ENCODE data around the gene GMNN.

Gene GMNN

GRCh38 chr6:24777227-24777626 is 2.5 kb downstream of the GMNN start:
- Histone ChIP-seq H3K27ac (ENCODE audit: low read depth, low read length) (no peak overlapping the region), H3K9me3 (ENCODE audit: control insufficient read depth in 5 of 5, low read length in 5 of 5) (no peaks in the 10 kb centered on the region), H3K4me1 (ENCODE audit: control insufficient read depth in 5 of 5, insufficient read depth in 5 of 5, low read length in 5 of 5) (peaks cover 5 to 24% (median 18%) of the 10 kb centered on the region in 5 donors), H3K9ac (ENCODE audit: low read length in 5 of 5) (no peak overlapping the region), H3K4me3 (ENCODE audit: low read depth in 1 of 5, low read length in 5 of 5) (no peak overlapping the region), H3K27me3 (ENCODE audit: control insufficient read depth in 5 of 5, insufficient read depth in 4 of 5, low read length in 5 of 5) (no peaks in the 10 kb centered on the region), H3K36me3 (ENCODE audit: control insufficient read depth in 5 of 5, insufficient read depth in 5 of 5, low read length in 5 of 5) (peaks cover 5 to 7% (median 6%) of the 10 kb centered on the region in 5 donors)

GRCh38 chr6:24778121-24778520 is 3.4 kb downstream of the GMNN start:
- Histone ChIP-seq H3K36me3 (ENCODE audit: control insufficient read depth in 5 of 5, insufficient read depth in 5 of 5, low read length in 5 of 5) (peaks cover 5 to 16% (median 7%) of the 10 kb centered on the region in 5 donors), H3K9me3 (ENCODE audit: control insufficient read depth in 5 of 5, low read length in 5 of 5) (no peaks in the 10 kb centered on the region), H3K27ac (ENCODE audit: low read depth, low read length) (no peak overlapping the region), H3K4me1 (ENCODE audit: control insufficient read depth in 5 of 5, insufficient read depth in 5 of 5, low read length in 5 of 5) (peaks cover 5 to 24% (median 18%) of the 10 kb centered on the region in 5 donors), H3K9ac (ENCODE audit: low read length in 5 of 5) (no peak overlapping the region), H3K4me3 (ENCODE audit: low read depth in 1 of 5, low read length in 5 of 5) (no peak overlapping the region), H3K27me3 (ENCODE audit: control insufficient read depth in 5 of 5, insufficient read depth in 4 of 5, low read length in 5 of 5) (no peaks in the 10 kb centered on the region)

GRCh38 chr6:24778878-24779277 is 4.1 kb downstream of the GMNN start:
- Histone ChIP-seq H3K36me3 (ENCODE audit: control insufficient read depth in 5 of 5, insufficient read depth in 5 of 5, low read length in 5 of 5) (peaks cover 5 to 21% (median 7%) of the 10 kb centered on the region in 5 donors), H3K9ac (ENCODE audit: low read length in 5 of 5) (no peak overlapping the region), H3K4me1 (ENCODE audit: control insufficient read depth in 5 of 5, insufficient read depth in 5 of 5, low read length in 5 of 5) (peaks cover 5 to 24% (median 18%) of the 10 kb centered on the region in 5 donors), H3K27me3 (ENCODE audit: control insufficient read depth in 5 of 5, insufficient read depth in 4 of 5, low read length in 5 of 5) (no peaks in the 10 kb centered on the region), H3K27ac (ENCODE audit: low read depth, low read length) (no peak overlapping the region), H3K4me3 (ENCODE audit: low read depth in 1 of 5, low read length in 5 of 5) (no peak overlapping the region), H3K9me3 (ENCODE audit: control insufficient read depth in 5 of 5, low read length in 5 of 5) (no peaks in the 10 kb centered on the region)

GRCh38 chr6:24779416-24780016 is 4.8 kb downstream of the GMNN start:
- peaks cover 7 to 28% (median 11%) of the 10 kb centered on the region in 5 donors for H3K36me3 ChIP-seq (ENCODE audit: control insufficient read depth in 5 of 5, insufficient read depth in 5 of 5, low read length in 5 of 5)
- no peak overlapping the region for H3K4me3 ChIP-seq (ENCODE audit: low read depth in 1 of 5, low read length in 5 of 5)
- H3K27me3 ChIP-seq (ENCODE audit: control insufficient read depth in 5 of 5, insufficient read depth in 4 of 5, low read length in 5 of 5) = no peaks in the 10 kb centered on the region
- H3K9me3 ChIP-seq (ENCODE audit: control insufficient read depth in 5 of 5, low read length in 5 of 5) = no peaks in the 10 kb centered on the region
- no peak overlapping the region for H3K9ac ChIP-seq (ENCODE audit: low read length in 5 of 5)
- no peak overlapping the region for H3K27ac ChIP-seq (ENCODE audit: low read depth, low read length)
- peaks cover 5 to 21% (median 14%) of the 10 kb centered on the region in 5 donors for H3K4me1 ChIP-seq (ENCODE audit: control insufficient read depth in 5 of 5, insufficient read depth in 5 of 5, low read length in 5 of 5)

- no peaks in the 10 kb centered on the region for H3K9me3 ChIP-seq (ENCODE audit: control insufficient read depth in 5 of 5, low read length in 5 of 5)
- H3K27me3 ChIP-seq (ENCODE audit: control insufficient read depth in 5 of 5, insufficient read depth in 4 of 5, low read length in 5 of 5) = no peaks in the 10 kb centered on the region
- peaks cover 5 to 19% (median 13%) of the 10 kb centered on the region in 5 donors for H3K4me1 ChIP-seq (ENCODE audit: control insufficient read depth in 5 of 5, insufficient read depth in 5 of 5, low read length in 5 of 5)
- peaks cover 7 to 35% (median 15%) of the 10 kb centered on the region in 5 donors for H3K36me3 ChIP-seq (ENCODE audit: control insufficient read depth in 5 of 5, insufficient read depth in 5 of 5, low read length in 5 of 5)
- H3K27ac ChIP-seq (ENCODE audit: low read depth, low read length) = no peak overlapping the region
- no peak overlapping the region for H3K4me3 ChIP-seq (ENCODE audit: low read depth in 1 of 5, low read length in 5 of 5)
- no peak overlapping the region for H3K9ac ChIP-seq (ENCODE audit: low read length in 5 of 5)
Measured at GRCh38 chr6:24780206-24780605, 5.5 kb downstream of the GMNN start.

- no peaks in the 10 kb centered on the region for H3K27me3 ChIP-seq (ENCODE audit: control insufficient read depth in 5 of 5, insufficient read depth in 4 of 5, low read length in 5 of 5)
- H3K4me3 ChIP-seq (ENCODE audit: low read depth in 1 of 5, low read length in 5 of 5) = no peak overlapping the region
- H3K9me3 ChIP-seq (ENCODE audit: control insufficient read depth in 5 of 5, low read length in 5 of 5) = no peaks in the 10 kb centered on the region
- no peaks in the 10 kb centered on the region for H3K4me1 ChIP-seq (ENCODE audit: control insufficient read depth in 5 of 5, insufficient read depth in 5 of 5, low read length in 5 of 5)
- peaks cover 22 to 34% (median 22%) of the 10 kb centered on the region in 5 donors for H3K36me3 ChIP-seq (ENCODE audit: control insufficient read depth in 5 of 5, insufficient read depth in 5 of 5, low read length in 5 of 5)
- no peak overlapping the region for H3K27ac ChIP-seq (ENCODE audit: low read depth, low read length)
- H3K9ac ChIP-seq (ENCODE audit: low read length in 5 of 5) = no peak overlapping the region
Measured at GRCh38 chr6:24788031-24788665, 13.4 kb downstream of the GMNN start.

- H3K27me3 ChIP-seq (ENCODE audit: control insufficient read depth in 5 of 5, insufficient read depth in 4 of 5, low read length in 5 of 5) = no peaks in the 10 kb centered on the region
- H3K4me1 ChIP-seq (ENCODE audit: control insufficient read depth in 5 of 5, insufficient read depth in 5 of 5, low read length in 5 of 5) = no peaks in the 10 kb centered on the region
- H3K4me3 ChIP-seq (ENCODE audit: low read depth in 1 of 5, low read length in 5 of 5) = no peak overlapping the region
- no peak overlapping the region for H3K9ac ChIP-seq (ENCODE audit: low read length in 5 of 5)
- no peaks in the 10 kb centered on the region for H3K9me3 ChIP-seq (ENCODE audit: control insufficient read depth in 5 of 5, low read length in 5 of 5)
- H3K36me3 ChIP-seq (ENCODE audit: control insufficient read depth in 5 of 5, insufficient read depth in 5 of 5, low read length in 5 of 5) = no peaks in the 10 kb centered on the region
- H3K27ac ChIP-seq (ENCODE audit: low read depth, low read length) = no peak overlapping the region
Measured at GRCh38 chr6:24795106-24795505, 20.4 kb downstream of the GMNN start.

GRCh38 chr6:24796616-24797290 is 22.0 kb downstream of the GMNN start:
- no peak overlapping the region for H3K9ac ChIP-seq (ENCODE audit: low read length in 5 of 5)
- no peak overlapping the region for H3K27ac ChIP-seq (ENCODE audit: low read depth, low read length)
- H3K4me3 ChIP-seq (ENCODE audit: low read depth in 1 of 5, low read length in 5 of 5) = no peak overlapping the region
- no peaks in the 10 kb centered on the region for H3K9me3 ChIP-seq (ENCODE audit: control insufficient read depth in 5 of 5, low read length in 5 of 5)
- H3K36me3 ChIP-seq (ENCODE audit: control insufficient read depth in 5 of 5, insufficient read depth in 5 of 5, low read length in 5 of 5) = no peaks in the 10 kb centered on the region
- H3K27me3 ChIP-seq (ENCODE audit: control insufficient read depth in 5 of 5, insufficient read depth in 4 of 5, low read length in 5 of 5) = no peaks in the 10 kb centered on the region
- H3K4me1 ChIP-seq (ENCODE audit: control insufficient read depth in 5 of 5, insufficient read depth in 5 of 5, low read length in 5 of 5) = no peaks in the 10 kb centered on the region

- H3K36me3 ChIP-seq (ENCODE audit: control insufficient read depth in 5 of 5, insufficient read depth in 5 of 5, low read length in 5 of 5) = no peaks in the 10 kb centered on the region
- H3K4me3 ChIP-seq (ENCODE audit: low read depth in 1 of 5, low read length in 5 of 5) = no peak overlapping the region
- no peaks in the 10 kb centered on the region for H3K4me1 ChIP-seq (ENCODE audit: control insufficient read depth in 5 of 5, insufficient read depth in 5 of 5, low read length in 5 of 5)
- no peak overlapping the region for H3K27ac ChIP-seq (ENCODE audit: low read depth, low read length)
- no peaks in the 10 kb centered on the region for H3K27me3 ChIP-seq (ENCODE audit: control insufficient read depth in 5 of 5, insufficient read depth in 4 of 5, low read length in 5 of 5)
- H3K9me3 ChIP-seq (ENCODE audit: control insufficient read depth in 5 of 5, low read length in 5 of 5) = no peaks in the 10 kb centered on the region
- no peak overlapping the region for H3K9ac ChIP-seq (ENCODE audit: low read length in 5 of 5)
Measured at GRCh38 chr6:24797596-24798216, 23.0 kb downstream of the GMNN start.

Measured in subcutaneous abdominal adipose tissue (tissue), 5 donors.